ENCODE measurements around the gene PLOD3. TPM values are rescaled to one million over a fixed set of nuclear protein-coding genes. Genes with fewer than 3 reads are reported as not detected.

PLOD3 gene
- total RNA-seq, 2 experiments from 2014 or later: 9.2 to 30.5 TPM

GRCh38 chr7:101239191-101239950 is 22.0 kb upstream of the PLOD3 start:
- no peak overlapping the region for H3K4me3 ChIP-seq (ENCODE audit: low read depth, low read length, poor library complexity, severe bottlenecking)
- peaks cover 47% of the 10 kb centered on the region; the same call in 1 of the 2 replicates for H3K36me3 ChIP-seq (ENCODE audit: insufficient read depth, low read length)
- H2AFZ ChIP-seq (ENCODE audit: low read length): no peak overlapping the region
- H3K79me2 ChIP-seq (ENCODE audit: insufficient read depth, low read depth, low read length): peaks cover 15% of the 10 kb centered on the region; the same call in 1 of the 2 replicates
- intact Hi-C loops (cut with micrococcal nuclease; ENCODE audit: unreplicated experiment): no loop called here
- peaks cover 9% of the 10 kb centered on the region for H3K4me1 ChIP-seq (ENCODE audit: insufficient read depth, low read length, poor library complexity, severe bottlenecking)
- H3K9me2 ChIP-seq (ENCODE audit: insufficient read depth, low read length): no peaks in the 10 kb centered on the region
- no peak for DNase-seq (ENCODE audit: low spot score)
- H3K9me3 ChIP-seq (ENCODE audit: low read length): no peaks in the 10 kb centered on the region
- H4K20me1 ChIP-seq (ENCODE audit: insufficient read depth, low read length): no peaks in the 10 kb centered on the region
- no TSS peak for BruUV-seq (replicated peaks)
- no peak overlapping the region for H3K27ac ChIP-seq (ENCODE audit: low read depth, low read length, poor library complexity, severe bottlenecking)
- POLR2A ChIA-PET: no interaction called here
- CTCF ChIA-PET (ENCODE audit: unreplicated experiment): no interaction called here
- TF ChIP-seq EZH2phosphoT487 (IDR thresholded peaks at IDR 0.05; ENCODE audit: borderline replicate concordance, low read depth, low read length) (no peak), CTCF (conservative IDR thresholded peaks at IDR 0.05; ENCODE audit: low read length) (no peak)
- no peak overlapping the region for H3K4me2 ChIP-seq (ENCODE audit: low read length)

- ChIA-PET CTCF (ENCODE audit: unreplicated experiment) (interaction anchor here (1.1 kb wide), 1 partner anchor 11 kb away, joined by 4 read pairs; no protein-coding TSS in a partner anchor), POLR2A (no interaction called here)
Observed at GRCh38 chr7:101238226-101239182, 21.1 kb upstream of the PLOD3 start.

More at GRCh38 chr7:101238226-101239182, 21.1 kb upstream of the PLOD3 start:
- Histone ChIP-seq H3K4me2 (ENCODE audit: low read length) (no peak overlapping the region), H3K9me2 (ENCODE audit: insufficient read depth, low read length) (no peaks in the 10 kb centered on the region), H3K36me3 (ENCODE audit: insufficient read depth, low read length) (peaks cover 44% of the 10 kb centered on the region; the same call in 1 of the 2 replicates), H2AFZ (ENCODE audit: low read length) (no peak overlapping the region), H3K27ac (ENCODE audit: low read depth, low read length, poor library complexity, severe bottlenecking) (no peak overlapping the region), H4K20me1 (ENCODE audit: insufficient read depth, low read length) (no peaks in the 10 kb centered on the region), H3K4me1 (ENCODE audit: insufficient read depth, low read length, poor library complexity, severe bottlenecking) (peaks cover 2% of the 10 kb centered on the region), H3K4me3 (ENCODE audit: low read depth, low read length, poor library complexity, severe bottlenecking) (no peak overlapping the region), H3K9me3 (ENCODE audit: low read length) (no peaks in the 10 kb centered on the region), H3K79me2 (ENCODE audit: insufficient read depth, low read depth, low read length) (peaks cover 10% of the 10 kb centered on the region; the same call in 1 of the 2 replicates)
- TF ChIP-seq EZH2phosphoT487 (IDR thresholded peaks at IDR 0.05; ENCODE audit: borderline replicate concordance, low read depth, low read length) (no peak), CTCF (conservative IDR thresholded peaks at IDR 0.05; ENCODE audit: low read length) (no peak)
- intact Hi-C loops (cut with micrococcal nuclease; ENCODE audit: unreplicated experiment): no loop called here
- no TSS peak for BruUV-seq (replicated peaks)
- no peak for DNase-seq (ENCODE audit: low spot score)
